SK-N-DZ (cell line): Measurements from ENCODE around the gene TARM1.

Experiments used
- DNase-seq: peaks from one replicate; pipeline ENCODE4 v3.0.0-alpha.2; 2015; ENCODE audit warnings: low spot score
- small RNA-seq, 2 experiments: library from RNA; depleted of rRNA; stranded (forward); fragments of <200 nt; gene quantifications; one replicate each; pipeline ENCODE3, GENCODE V24; 2014

The TARM1 gene

GRCh38 chr19:54030895-54031586, 50.1 kb downstream of the TARM1 start:
- DNase-seq, result no peak

- DNase-seq, result peak; percentile 50
Observed at GRCh38 chr19:54029930-54030490, 51.2 kb downstream of the TARM1 start.

GRCh38 chr19:54029301-54029700, 51.9 kb downstream of the TARM1 start:
- DNase-seq, result no peak

DNA sequence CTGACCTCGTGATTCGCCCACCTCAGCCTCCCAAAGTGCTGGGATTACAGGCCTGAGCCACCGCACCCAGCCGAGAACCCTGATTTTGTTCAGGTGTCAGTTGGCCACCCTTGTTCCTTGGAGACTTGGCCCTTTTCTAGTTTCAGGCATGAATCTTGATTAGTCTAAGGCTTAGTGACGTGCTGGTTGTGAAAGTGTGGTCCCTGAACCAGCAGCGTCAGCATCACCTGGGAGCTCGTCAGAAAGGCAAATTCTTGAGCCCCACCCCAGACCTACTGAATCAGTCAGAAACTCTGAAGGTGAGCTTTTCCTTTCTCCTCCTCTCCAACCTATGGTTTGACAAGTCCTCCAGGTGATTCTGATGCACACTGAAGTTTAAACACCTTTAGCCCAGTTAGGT, 54.5 kb downstream of the TARM1 start:
- no peak for DNase-seq

- no peak for DNase-seq
Observed at GRCh38 chr19:54024660-54025059, 56.5 kb downstream of the TARM1 start.

GRCh38 chr19:54023191-54023590, 58.0 kb downstream of the TARM1 start:
- no peak for DNase-seq

DNA sequence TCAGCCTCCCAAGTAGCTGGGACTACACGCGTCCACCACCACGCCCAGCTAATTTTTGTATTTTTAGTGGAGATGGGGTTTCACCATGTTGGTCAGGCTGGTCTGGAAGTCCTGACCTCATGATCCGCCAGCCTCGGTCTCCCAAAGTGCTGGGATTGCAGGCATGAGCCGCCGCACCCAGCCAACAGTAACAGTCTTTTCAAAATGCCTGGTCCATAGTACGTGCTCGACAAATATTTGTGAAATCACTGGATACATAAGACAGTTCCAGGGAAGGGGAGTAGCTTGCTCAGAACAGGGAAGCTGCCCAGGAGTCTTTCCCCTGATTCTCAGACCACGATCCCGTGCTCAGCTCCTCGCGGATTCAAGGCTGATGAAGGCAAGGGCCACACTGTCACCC, 59.2 kb downstream of the TARM1 start:
- no peak for DNase-seq

DNA sequence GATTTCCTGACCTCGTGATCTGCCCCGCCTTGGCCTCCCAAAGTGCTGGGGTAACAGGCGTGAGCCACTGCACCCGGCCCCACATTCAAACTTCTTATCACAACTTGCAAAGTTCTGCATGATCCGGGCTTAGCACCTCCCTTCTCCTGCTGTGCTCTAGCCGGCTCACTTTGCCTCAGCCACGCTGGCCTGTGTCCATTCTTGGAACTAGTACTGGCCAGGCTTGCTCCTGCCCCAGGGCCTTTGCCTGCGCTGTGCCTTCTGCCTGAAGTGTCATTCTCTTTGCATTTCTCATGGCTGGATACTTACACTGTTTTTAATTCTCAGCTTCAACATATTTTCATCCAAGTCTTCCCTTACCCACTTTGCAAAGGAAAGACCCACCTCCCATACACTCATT, 59.8 kb downstream of the TARM1 start:
- DNase-seq, result no peak

Small RNA genes lying within 50 kb of the gene (small RNA-seq; reads per million reads assigned to genes)
- gene AC012314.20, result 0 reads per million in 2 experiments
